K562 treated with DMSO at 1 percent for 12 hours (cell line): ENCODE measurements around the gene ACTL6A. TPM values are rescaled to one million over a fixed set of nuclear protein-coding genes. Genes with fewer than 3 reads are reported as not detected.

Experiments used
- total RNA-seq: library from RNA; unstranded; fragments of 300-600 nt; gene quantifications from 2 replicates; pipeline ENCODE4 v1.2.3, GENCODE V29; 2022; ENCODE audit not compliant: insufficient read depth

Gene ACTL6A
- total RNA-seq: 43.0 and 70.7 TPM in 2 replicates

GRCh38 chr3:179562591-179563270 is at the start of gene ACTL6A:
TSS of gene ACTL6A (plus strand) at chr3:179562926. CDS start at chr3:179563093, 167 bp downstream.

GRCh38 chr3:179604321-179605078 is 41.8 kb downstream of the ACTL6A start, which contains the start of the genes MRPL47 and NDUFB5:
TSS of gene MRPL47 (minus strand) at chr3:179604638. CDS start at chr3:179604624, 14 bp downstream.
TSS of gene NDUFB5 (plus strand) at chr3:179604794. CDS start at chr3:179604816, 22 bp downstream.

Other genes with a start within 250 kb of the ACTL6A start
- 14.1 and 44.5 TPM in 2 replicates for gene ZNF639, start 239.9 kb upstream of the ACTL6A start, total RNA-seq
- 3.4 and 14.6 TPM in 2 replicates for gene MFN1, start 215.2 kb upstream of the ACTL6A start, total RNA-seq
- gene GNB4, start 111.5 kb upstream of the ACTL6A start, total RNA-seq: 2.3 and 9.9 TPM in 2 replicates
- 39.7 and 48.6 TPM in 2 replicates for gene MRPL47, start 41.7 kb downstream of the ACTL6A start, total RNA-seq
- 89.0 and 121 TPM in 2 replicates for gene NDUFB5, start 41.9 kb downstream of the ACTL6A start, total RNA-seq
- 0.49 TPM in 1 of 2 replicates, not detected in the other for gene USP13, start 90.1 kb downstream of the ACTL6A start, total RNA-seq